Kidney tubule cell (primary cell): ENCODE data around the gene NCEH1.
"Not testable (repeated sequence)": the region's sequence is repeated elsewhere in the genome, so short reads cannot be mapped to it uniquely, and the experiment has no call there.

ENCODE experiments used
- DNase-seq: peaks from one replicate; pipeline ENCODE4 v3.0.0-alpha.2; 2018; ENCODE audit warnings: low spot score

NCEH1 gene

DNA sequence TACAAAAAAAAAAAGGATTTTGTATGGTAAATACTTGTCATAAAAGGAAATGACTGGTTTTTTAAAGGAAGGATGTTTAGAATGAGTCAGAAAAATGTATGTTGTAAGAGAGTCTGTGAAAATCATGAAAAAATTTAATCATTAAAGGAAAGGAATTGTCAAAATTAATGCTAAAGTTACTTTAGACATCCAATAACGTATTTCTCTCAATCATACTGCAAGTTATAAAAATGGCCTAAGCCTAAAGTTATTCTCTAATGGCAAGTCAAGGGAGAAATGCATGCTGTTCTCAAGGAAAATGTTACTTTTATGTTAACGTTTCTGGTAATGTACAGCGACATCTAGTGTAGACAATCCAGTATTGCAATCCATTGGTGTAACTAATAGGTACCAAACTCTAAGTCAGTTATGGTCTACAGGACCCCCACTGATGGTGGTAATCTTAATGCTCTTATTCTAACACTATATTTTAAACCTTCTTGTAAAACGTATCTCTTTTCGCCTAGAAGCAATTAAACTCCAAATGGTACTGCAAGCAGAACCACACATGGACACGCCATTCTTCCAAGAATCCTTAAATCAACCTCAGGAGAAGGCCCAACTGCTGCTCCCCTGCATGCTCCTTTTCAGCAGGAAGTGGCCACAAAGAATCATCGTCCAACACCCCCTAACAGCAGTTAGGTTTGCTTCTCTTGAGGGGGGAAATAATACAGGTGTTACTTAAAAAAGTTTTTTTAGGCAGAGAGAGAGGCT is 35.2 kb downstream of the NCEH1 start:
- DNase-seq: peak; percentile 66

DNA sequence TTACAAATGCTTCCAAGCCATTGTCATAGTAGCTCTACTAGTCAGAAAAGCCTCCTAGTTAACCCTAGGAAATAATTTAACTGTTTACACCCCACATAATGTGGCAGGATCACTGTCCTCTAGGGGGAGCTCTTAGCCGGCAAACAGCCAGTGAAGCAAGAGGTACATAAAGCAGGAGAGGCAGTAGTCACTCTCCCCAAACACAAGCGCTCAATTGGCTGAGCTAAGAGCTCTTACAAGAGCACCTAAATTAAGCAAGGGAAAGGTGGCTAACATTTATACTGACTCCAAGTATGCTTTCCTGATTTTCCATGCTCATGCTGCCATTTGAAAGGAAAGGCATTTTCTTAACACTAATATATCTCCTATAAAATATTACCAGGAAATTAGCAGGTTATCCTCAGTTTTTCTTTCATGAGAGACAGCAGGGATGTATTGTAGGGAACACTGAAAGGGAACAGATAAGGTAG is 37.6 kb downstream of the NCEH1 start:
- DNase-seq: peak; percentile 81

DNA sequence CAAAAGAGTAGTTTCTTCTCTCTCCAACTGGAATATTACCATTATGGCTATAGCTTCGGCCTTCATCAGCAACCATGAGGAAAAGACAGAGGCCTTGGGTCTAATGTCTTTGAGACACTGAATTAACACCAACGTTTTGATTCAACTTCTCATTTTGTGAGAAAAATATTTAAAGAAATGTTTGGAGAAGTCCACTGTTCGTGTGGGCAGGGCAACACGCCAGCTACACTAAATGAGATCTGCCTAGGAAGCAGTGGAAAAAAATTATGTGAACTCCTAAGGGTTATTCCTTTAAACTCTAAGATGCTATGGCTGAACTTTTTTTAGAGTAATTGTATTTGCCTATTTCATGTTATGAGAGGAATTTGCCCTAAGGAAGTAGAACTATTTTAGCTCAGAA is 41.8 kb downstream of the NCEH1 start:
- DNase-seq: no peak

DNA sequence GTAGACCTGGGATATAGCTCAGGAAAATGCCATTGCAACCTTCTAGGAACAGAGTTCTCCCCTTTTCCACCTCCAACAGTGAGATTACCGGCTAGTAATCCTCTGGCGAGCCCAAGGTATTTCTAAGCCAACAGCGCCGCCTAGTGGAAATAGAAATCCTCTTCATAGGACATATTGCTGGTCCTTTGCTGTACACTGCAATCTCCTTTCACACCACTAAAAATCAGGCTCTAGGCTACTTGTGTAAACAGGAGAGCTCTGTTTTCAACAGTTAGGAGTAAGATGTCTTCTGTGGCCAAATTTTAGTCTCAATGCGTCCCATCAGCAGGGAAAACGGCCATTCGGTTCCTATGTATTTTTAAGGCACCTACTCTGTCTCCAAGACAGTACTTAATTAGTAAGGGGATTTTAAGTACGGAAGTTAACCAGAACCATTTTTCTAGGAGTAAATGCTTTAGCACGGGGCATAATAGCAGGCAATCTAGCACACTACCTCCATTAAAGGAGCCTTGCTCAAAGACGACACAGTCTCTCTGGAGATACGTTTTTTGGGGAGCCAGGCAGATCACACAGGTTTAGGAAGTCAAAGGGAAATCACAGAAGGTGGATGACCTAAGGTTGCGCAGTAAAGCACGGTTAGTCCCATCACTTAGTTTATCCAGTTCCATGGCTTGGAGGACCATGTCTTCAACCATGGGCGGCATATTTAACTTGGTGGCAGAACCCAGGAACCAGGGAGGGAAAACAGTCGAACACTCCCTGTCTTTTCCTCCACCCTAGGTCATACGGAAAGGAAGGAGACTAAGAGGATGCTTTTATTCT is 43.8 kb downstream of the NCEH1 start:
- DNase-seq: peak; percentile 90

DNA sequence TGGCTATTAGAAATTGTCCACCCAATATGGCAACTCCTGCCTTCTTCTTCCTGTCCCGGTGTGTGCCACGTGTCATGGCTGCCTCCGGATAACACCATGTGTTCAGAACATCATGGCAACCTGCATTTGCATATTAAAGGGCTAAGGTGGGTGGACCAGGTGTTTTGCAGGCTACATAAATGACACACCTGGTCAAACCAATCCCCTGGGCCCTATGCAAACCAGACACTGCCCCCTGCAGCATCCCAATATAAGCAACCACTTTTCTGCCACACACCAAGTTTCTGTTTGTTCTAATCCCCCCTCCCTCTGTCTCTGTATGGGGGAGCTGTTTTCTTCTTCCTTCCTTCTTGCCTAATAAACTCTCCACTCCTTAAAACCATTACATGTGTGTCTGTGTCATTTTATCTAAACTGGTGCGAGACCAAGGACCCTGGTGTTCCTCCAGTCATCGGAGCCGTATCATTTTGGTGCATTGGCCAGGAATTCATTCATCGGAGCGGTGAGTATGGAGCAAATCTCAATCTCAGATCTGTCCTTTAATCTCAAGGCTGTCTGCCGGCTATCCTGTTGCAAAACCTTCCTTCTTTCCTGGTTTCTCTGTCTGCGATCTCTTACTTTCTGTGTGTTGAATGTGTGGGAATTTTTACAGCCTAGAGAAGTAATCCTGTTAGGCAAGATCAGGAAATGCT is 44.5 kb downstream of the NCEH1 start:
- peak; percentile 75 for DNase-seq

DNA sequence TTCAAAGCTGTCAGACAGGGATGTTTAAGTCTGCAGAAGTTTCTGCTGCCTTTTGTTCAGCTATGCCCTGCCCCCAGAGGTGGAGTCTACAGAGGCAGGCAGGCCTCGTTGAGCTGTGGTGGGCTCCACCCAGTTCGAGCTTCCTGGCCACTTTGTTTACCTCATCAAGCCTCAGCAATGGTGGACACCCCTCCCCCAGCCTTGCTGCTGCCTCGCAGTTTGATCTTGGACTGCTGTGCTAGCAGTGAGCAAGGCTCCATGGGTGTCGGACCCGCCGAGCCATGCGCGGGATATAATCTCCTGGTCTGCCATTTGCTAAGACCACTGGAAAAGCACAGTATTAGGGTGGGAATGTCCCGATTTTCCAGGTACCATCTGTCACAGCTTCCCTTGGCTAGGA is 45.4 kb downstream of the NCEH1 start:
- DNase-seq: not testable (repeated sequence)

DNA sequence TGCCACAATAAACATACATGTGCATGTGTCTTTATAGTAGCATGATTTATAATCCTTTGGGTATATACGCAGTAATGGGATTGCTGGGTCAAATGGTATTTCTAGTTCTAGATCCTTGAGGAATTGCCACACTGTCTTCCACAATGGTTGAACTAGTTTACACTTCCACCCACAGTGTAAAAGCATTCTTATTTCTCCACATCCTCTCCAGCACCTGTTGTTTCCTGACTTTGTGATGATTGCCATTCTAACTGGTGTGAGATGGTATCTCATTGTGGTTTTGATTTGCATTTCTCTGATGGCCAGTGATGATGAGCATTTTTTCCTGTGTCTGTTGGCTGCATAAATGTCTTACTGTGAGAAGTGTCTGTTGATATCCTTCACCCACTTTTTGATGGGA is 50.4 kb downstream of the NCEH1 start:
- not testable (repeated sequence) for DNase-seq

DNA sequence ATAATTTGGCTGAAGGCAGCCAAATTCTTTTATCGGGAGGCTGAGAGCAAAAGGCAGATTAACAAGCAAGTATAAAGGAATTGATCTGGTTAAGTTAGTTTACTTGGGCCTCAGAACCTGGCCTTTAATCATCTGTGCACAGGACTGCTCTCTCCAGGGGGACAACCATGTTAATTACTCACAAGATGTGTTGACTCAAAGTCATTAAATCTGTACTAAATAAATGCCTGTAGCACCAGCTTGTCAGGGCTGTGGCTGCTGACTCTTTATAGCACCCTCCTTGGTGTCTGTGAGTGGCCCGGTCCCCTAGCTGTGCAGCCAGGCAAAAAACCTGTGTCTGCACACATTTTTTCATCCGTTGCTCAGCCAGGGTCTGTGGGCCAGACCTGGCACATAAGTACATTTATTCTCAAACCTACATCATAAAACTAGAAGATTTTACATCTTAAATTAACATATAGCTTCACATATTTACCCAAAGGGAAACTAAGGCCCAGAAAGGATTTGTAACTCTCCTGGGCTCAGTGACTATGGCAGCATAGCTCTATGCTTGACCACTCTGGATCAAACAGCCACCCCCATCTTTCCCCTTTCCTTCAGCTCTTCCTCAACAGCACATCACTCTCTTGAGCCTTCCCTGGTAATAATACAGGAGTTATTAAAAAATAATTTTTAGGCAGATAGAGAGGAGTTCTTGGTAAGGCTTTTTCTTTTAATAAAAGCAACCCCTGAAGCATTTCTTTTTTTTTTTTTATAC is 51.4 kb downstream of the NCEH1 start:
- DNase-seq: peak; percentile 93

DNA sequence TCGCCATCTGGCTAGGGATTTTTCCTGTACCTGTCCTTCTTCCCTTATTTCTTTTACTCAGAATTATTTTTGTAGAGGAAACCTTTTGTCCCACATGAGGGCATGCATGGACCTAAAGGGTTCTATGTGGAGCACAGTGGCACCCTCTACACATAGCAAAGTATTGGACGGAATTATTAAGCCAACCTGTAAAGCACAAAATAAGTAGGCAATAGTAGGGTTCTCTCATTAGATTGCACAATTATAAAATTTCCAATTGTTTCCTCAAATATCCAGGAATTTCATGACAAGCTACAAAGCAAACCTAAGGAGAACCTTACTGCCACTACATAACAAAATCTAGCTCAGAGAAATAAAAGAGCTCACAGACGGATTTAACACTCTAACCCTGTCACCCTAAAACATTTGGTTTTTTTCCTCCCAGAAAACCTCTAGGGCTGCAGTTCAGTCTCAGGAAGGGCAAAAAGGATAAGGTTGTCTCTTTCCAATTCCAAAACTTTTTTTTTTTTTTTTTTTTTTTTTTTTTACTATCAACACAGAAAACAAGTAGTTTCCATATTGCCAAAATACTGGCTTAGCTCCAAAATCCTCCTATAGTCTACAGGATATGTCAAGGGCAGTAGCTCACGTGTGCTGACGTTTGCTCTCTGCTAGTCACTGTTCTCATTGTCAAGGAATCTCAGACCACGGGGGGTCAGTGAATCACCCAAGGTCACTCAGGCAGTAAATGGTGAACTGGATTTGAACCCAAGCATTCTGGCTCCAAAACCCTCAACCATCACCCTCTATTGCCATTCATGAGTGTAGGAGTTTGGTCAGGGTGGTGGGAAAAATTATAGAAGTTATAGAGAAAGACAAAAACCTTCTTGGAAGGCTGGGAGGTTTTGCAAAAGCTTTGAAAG is 52.3 kb downstream of the NCEH1 start:
- peak; percentile 99 for DNase-seq

DNA sequence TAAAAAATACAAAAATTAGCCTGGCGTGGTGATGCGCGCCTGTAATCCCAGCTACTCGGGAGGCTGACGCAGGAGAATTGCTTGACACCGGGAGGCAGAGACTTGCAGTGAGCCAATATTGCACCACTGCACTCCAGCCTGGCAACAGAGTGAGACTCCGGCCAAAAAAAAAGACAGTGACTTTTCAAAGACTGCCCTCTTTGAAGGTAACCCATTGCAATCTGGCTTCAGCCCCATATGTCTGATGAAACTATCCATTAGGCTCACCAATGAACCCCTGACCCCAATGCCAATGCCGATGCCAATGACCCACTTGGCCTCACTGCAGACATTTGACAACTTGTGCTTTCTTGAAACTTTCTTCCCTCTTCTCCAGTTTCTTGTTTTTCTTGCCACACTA is 54.3 kb downstream of the NCEH1 start:
- no peak for DNase-seq

DNA sequence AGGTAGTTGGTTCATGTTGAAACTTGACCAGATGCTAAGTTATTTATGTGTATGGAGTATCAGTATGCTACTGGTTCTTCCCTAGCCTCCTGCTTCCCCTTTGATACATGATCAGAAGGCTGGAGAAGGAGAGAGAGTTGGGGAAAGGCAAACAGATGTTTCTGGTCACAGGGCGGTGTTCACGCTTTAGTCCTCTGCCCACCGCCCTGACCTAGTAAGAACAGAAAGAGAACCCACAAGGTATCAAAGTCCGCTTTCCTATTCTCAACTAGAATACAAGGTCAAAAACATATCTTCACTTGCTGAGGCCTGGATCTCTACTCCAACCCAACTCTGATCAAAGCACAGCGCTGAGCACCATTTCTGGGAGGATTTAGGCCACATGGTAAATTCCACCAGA is 55.5 kb downstream of the NCEH1 start:
- no peak for DNase-seq

DNA sequence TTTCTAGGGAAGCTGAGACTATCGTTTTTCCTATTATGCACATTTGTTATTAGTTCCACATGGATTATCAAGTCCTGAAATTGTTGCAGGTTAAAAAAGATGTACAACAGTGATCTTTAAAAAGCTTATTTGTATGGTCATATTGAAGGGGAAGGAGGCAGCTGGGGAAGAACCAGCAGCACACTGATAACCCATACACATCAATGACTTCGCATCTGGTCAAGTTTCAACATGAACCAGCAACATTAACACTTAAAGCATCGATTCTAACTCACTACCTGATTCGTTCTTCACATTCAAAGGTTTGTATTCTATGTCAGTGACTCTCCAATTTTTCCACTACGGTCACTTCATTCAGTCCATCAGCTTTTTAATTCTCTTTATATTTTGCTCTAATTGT is 56.4 kb downstream of the NCEH1 start:
- DNase-seq: no peak

DNA sequence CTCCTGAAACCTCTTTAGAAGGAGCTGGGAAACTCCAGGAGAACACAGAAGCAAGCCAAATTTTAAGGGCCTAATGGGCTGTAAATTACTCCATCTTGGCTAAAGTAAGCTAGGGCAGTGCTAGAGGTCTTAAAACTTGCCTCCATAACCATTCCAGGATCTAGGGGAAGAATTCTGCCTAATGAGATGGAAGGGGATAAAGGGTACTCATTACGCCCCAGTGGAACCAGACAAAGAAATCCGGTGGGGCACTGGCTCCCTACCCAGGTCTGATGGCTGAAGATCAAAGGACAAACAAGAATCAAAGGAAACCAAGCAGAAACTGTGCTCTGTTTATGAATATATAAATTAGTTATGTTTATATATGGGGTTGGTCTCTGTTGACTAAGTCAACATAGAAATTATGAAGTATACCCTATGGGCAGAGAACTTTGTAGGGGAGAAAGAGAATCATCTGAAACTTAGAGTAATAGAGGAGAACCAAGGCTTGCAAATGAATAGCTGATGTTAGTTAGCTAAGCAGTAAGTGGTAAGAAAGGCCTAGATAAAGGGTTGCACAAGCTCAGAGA is 57.8 kb downstream of the NCEH1 start:
- no peak for DNase-seq

DNA sequence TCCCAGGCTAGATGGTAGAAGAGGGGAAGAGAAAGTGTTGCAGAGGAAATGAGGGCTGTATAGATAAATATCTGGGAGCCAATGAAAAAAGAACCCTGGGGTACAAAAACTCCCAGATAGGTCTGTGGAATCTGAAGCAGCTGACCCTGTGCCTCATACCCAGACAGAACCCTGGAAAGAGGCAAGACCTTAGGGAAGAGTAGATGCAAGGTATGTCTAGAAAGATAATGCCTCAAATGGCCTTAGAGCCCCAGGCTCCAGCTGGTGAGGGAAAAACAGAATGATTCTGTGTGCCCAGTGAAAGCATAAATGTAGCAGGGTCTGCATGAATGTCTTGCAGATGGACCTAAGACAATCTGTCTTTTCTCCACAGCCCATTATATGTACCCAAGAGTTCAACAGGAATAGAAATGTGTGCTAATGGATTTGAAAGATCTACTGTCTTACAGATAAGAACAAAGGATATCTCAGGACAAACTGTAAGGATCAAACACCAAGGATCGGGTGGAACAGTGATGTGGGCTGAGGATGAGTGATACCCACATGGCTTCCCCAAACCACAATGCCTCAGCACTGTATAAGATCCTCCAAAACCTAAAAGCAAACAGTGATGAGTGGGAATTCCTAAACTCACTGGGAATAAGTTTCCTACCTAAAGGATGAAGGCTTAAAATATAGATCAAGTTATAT is 58.8 kb downstream of the NCEH1 start:
- no peak for DNase-seq

DNA sequence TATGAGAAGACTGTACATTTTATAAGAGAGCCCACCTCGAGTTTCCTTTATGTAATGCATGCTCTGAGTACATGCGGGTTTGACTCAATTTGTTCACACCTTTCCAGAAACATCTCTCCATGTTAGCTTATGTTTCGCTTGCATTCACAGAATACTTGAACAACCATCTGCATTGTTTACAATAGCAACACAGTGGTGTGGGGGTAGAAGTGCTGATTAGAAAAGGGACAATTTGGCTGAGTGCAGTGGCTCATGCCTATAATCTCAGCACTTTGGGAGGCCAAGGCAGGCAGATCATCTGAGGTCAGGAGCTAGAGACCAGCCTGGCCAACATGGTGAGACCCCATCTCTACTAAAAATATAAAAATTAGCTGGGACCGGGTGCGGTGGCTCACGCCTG is 60.9 kb downstream of the NCEH1 start:
- no peak for DNase-seq

DNA sequence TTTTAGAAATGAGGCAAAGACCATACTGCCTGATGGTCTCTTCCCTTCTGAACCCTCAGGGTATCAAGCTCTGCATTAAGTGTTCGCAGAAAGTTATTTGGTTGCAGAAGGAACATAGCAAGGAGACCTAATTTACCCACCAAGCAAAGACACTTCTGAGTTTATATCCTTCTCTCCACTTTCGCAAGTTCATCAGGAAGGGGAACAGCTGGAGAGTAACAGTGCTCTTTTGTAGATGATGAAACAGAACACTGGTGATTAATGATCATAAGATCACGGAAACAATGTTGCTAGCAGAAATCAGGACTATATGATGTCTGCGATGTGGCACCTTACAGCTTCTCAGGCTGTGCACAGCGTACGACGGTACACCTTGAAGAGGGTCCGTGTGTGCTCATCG is 62.1 kb downstream of the NCEH1 start:
- no peak for DNase-seq

DNA sequence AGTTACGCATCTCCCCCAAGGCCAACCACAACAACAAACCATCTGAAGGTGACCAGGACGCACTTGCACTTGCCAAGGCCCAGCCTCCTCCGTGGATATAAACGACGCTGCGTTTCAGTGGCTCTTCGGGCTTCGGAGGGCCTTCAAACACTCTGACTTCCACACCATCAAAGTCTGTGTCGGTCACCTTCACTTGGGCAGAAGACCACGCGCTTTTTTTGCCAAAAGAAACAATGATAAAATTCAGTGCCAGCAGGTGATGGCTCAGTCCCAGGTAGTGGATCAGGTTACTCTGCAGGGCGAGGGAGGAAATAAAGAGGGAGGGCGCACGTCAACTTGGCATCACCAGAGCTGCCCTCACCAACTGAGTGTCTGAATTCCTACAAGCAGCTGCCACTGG is 63.0 kb downstream of the NCEH1 start:
- DNase-seq: peak; percentile 54

DNA sequence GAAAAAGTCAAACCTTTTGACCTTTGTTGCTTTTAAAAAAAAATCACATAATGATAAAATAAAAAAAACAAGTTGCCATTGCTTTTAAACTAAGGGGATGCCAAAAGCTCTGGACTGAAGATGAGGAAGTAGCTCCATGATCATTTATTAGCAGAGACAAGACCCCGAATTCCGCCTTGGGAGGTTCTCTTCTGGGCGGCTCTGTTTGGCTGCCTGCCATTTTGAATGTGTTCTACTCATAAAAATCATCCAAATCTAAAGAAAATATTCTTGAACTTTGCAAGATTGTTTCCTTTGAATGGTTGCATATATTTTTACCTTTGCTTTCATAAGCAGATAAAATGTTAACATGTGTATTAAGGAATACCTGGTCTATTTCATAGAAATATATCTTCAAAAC is 63.8 kb downstream of the NCEH1 start:
- no peak for DNase-seq

DNA sequence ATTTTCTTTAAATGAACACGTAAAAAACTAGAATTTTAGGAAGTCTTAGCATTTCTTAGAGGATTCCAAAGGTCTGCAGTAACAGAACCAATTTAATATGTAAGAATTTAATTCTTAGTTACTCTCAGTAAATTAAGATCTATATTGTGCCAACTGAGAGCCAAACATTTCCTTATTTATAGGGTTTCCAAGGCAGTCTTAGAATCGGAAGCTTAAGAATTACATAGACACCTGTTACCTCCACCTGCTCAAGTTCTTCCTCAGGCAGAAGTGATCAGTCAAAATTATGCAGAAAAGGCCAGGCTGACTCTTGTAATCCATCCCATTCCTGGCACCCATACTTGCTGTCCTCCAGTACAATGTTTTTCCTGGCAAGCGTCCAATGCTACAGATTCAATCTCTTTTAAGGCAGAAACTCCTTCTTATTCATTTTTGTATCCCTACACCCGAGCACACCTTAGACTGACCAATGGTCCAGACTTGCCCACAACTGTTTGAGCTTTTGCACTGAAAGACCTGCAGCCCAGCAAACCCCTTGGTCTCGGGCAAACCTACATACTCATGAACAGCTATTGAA is 64.3 kb downstream of the NCEH1 start:
- peak; percentile 68 for DNase-seq

DNA sequence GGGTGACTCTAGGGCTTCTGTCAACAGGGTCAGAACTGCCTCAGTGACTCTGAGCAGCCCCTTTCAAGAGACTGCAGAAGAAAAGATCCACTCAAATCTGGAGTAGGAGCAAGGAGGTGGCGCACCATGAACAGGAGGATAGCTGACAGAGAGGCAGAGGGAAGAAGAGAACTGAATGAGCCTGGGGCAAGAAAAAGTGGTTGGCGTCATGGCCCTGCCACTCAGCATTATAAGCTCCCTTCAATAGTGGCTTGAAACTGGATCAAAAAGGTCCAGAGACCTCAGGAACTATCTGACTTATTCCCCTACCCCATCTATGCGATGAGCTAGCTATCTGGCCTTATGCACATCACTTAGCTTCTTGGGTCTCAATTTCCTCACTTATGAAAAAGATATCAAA is 66.6 kb downstream of the NCEH1 start:
- no peak for DNase-seq
